ACHN (cell line): ENCODE data around the gene PBRM1.

Source experiments
- DNase-seq: peaks from one replicate; pipeline ENCODE4 v3.0.0-alpha.2; 2015
- in situ Hi-C: cut with HindIII; loops from 2 replicates; pipeline ENCODE4 v1.10.0; 2017; ENCODE audit warnings: low sequenced_read_pairs, low pct_ligation_motif_present, low pct_unique_long_range_greater_than_20kb

PBRM1 gene

GRCh38 chr3:52705688-52706686 lies 20.3 kb upstream of the PBRM1 start, which contains the start of the genes GLT8D1 and SPCS1:
Gene GLT8D1, minus strand, starts transcription at chr3:52705791. Its CDS starts 5,331 bp downstream, at chr3:52700460.
Gene SPCS1, plus strand, starts transcription at chr3:52706106. Its CDS starts 141 bp downstream, at chr3:52706247.
- peak; percentile 79 for DNase-seq
- in situ Hi-C loops = no loop called here

- DNase-seq = no peak
- in situ Hi-C loops = no loop called here
Observed at GRCh38 chr3:52705438-52705687, 19.6 kb upstream of the PBRM1 start.

- in situ Hi-C loops = no loop called here
- DNase-seq = peak; percentile 29
Observed at GRCh38 chr3:52704611-52705437, 19.1 kb upstream of the PBRM1 start.

GRCh38 chr3:52703341-52703740 lies 17.6 kb upstream of the PBRM1 start:
- no peak for DNase-seq
- in situ Hi-C loops = no loop called here

- DNase-seq = no peak
- in situ Hi-C loops = no loop called here
Observed at GRCh38 chr3:52697632-52697965, 11.9 kb upstream of the PBRM1 start.

GRCh38 chr3:52696830-52697631 lies 11.3 kb upstream of the PBRM1 start:
- no peak for DNase-seq
- in situ Hi-C loops = no loop called here

- in situ Hi-C loops = no loop called here
- no peak for DNase-seq
Observed at GRCh38 chr3:52695798-52696671, 10.3 kb upstream of the PBRM1 start.

GRCh38 chr3:52694528-52695189 lies 8.9 kb upstream of the PBRM1 start:
- in situ Hi-C loops = no loop called here
- no peak for DNase-seq

- in situ Hi-C loops = no loop called here
- no peak for DNase-seq
Observed at GRCh38 chr3:52693071-52693470, 7.4 kb upstream of the PBRM1 start.

- no peak for DNase-seq
- in situ Hi-C loops = no loop called here
Observed at GRCh38 chr3:52690560-52690959, 4.8 kb upstream of the PBRM1 start.

GRCh38 chr3:52689151-52689550 lies 3.4 kb upstream of the PBRM1 start:
- in situ Hi-C loops = no loop called here
- DNase-seq = no peak

GRCh38 chr3:52688266-52688665 lies 2.6 kb upstream of the PBRM1 start:
- DNase-seq = no peak
- in situ Hi-C loops = no loop called here

- in situ Hi-C loops = no loop called here
- peak; percentile 72 for DNase-seq
Observed at GRCh38 chr3:52685285-52685708, 416 bp downstream of the PBRM1 start.

- no peak for DNase-seq
- in situ Hi-C loops = no loop called here
Observed at GRCh38 chr3:52684184-52684583, 1.5 kb downstream of the PBRM1 start.

GRCh38 chr3:52683611-52684010 lies 2.1 kb downstream of the PBRM1 start:
- no peak for DNase-seq
- in situ Hi-C loops = no loop called here

- in situ Hi-C loops = no loop called here
- DNase-seq = peak; percentile 68
Observed at GRCh38 chr3:52682016-52682415, 3.7 kb downstream of the PBRM1 start.

- in situ Hi-C loops = no loop called here
- DNase-seq = no peak
Observed at GRCh38 chr3:52681596-52681995, 4.1 kb downstream of the PBRM1 start.
